GM12873 (cell line): ENCODE measurements around the gene ZNF789.

Experiments used
- CTCF ChIP-seq: IDR thresholded peaks from 2 replicates; pipeline ENCODE4 v1.5.1; 2012; ENCODE audit warnings: low read depth, mild to moderate bottlenecking, moderate library complexity, low read length, control low read depth; ENCODE audit not compliant: insufficient read depth; ENCODE audit errors: missing control alignments

The ZNF789 gene

DNA sequence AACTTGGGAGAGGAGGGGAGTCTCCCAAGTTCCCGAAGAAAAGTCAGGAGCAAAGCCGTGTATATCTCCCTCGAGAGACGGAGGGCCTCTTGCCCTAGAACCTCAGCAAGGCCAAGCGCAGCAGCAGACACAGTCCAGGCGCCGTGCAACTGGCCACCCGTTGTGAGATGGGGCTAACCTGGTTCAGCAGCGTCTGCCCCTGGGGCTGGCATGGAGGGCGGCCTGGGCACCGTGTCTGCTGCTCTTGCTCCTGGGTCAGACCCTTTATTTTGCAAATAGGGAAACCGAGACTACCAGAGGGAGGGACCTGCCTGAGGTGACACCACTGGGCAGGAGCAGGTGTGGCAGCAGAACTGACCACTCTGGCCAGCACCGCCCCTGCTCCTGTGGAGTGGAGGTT is 20.1 kb upstream of the ZNF789 start:
- TF ChIP-seq CTCF = no peak

GRCh38 chr7:99453105-99453504 is 19.6 kb upstream of the ZNF789 start:
- no peak for TF ChIP-seq CTCF

DNA sequence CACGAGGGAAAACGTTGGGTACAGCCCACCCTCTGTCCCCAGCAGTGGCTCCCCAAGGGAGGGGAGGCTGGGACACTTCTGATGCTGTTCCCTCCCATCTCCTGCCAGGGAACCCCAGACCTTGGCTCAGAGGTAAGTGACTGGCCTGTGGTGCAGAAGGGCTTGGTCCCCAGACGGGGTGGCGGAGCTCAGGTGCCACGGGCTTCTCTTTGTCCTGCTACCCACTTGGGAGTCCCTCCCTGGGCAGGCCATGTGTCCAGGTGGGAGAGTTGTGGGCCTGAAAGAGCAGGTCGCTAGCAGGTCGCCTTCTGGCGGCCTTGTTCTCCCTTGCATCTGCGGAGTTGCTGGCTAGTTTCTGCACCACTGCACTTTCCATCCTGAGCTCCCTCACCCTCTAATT is 16.8 kb upstream of the ZNF789 start:
- TF ChIP-seq CTCF = no peak

DNA sequence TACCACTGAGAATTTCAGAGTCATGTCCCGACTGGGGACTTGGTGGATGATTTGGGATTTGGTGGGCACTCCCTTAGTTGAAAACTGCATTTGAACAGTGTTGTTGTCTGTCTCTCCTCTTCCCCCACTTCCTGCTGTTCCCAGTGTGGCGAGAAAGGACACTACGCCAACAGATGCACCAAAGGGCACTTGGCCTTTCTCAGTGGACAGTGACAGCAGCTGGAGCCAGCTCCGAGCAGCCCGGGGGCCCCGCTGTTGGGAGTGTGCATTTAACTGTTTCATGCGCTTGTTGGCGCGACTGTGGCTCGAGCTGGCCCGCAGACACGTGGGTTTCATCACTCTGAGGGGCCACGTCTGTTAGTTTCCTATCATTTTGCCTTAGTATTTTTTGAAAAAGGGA is 16.4 kb upstream of the ZNF789 start:
- TF ChIP-seq CTCF = no peak

- TF ChIP-seq CTCF = no peak
Measured at GRCh38 chr7:99457050-99457649, 15.5 kb upstream of the ZNF789 start.

GRCh38 chr7:99457650-99458493 is 14.8 kb upstream of the ZNF789 start:
- TF ChIP-seq CTCF = no peak

GRCh38 chr7:99459087-99459486 is 13.6 kb upstream of the ZNF789 start:
- TF ChIP-seq CTCF = peak; percentile 68
